Stomach (tissue), 9 donors: ENCODE measurements around the gene P2RY12. TPM values are rescaled to one million over a fixed set of nuclear protein-coding genes. Genes with fewer than 3 reads are reported as not detected.

Experiments used
- DNase-seq, 2 donors: peaks; one replicate each; pipeline versions ENCODE4 v3.0.0 to v3.0.0-alpha.2; 2013 to 2019
- H3K27ac ChIP-seq, 5 donors: fragments of 200-600 bp in 4 of 5; sonication (generic) in 4 of 5; one replicate each; pipeline ENCODE4 v1.5.1; 2013 to 2019; ENCODE audit warnings: mild to moderate bottlenecking in 1 of 5, moderate library complexity in 1 of 5
- H3K27me3 ChIP-seq, 3 donors: fragments of 200-600 bp; sonication (generic); one replicate each; pipeline ENCODE4 v1.5.1; 2017 to 2019; ENCODE audit warnings: mixed run types in 1 of 3
- H3K36me3 ChIP-seq, 4 donors: fragments of 200-600 bp; sonication (generic); 1 replicate in 3 of 4; 2 replicates in 1 of 4; pipeline ENCODE4 v1.5.1; 2016 to 2019
- H3K4me1 ChIP-seq, 4 donors: fragments of 200-600 bp; sonication (generic); one replicate each; pipeline ENCODE4 v1.5.1; 2016 to 2019
- H3K4me3 ChIP-seq, 4 donors: fragments of 200-600 bp; sonication (generic) in 3 of 4; one replicate each; pipeline ENCODE4 v1.5.1; 2016 to 2019; ENCODE audit warnings: mild to moderate bottlenecking in 1 of 4
- H3K9me3 ChIP-seq, 4 donors: fragments of 200-600 bp; sonication (generic); one replicate each; pipeline ENCODE4 v1.5.1; 2016 to 2019
- EP300 ChIP-seq: sonication (generic); formaldehyde crosslinking; IDR thresholded peaks from one replicate; pipeline ENCODE4 v1.6.1; 2017; ENCODE audit warnings: antibody characterized with exemption
- POLR2A ChIP-seq, 4 donors: fragments of 450-650 bp; IDR thresholded peaks; one replicate each; pipeline ENCODE4 v1.6.1; 2016; ENCODE audit warnings: antibody characterized with exemption in 4 of 4, control low read depth in 2 of 4, mild to moderate bottlenecking in 1 of 4, moderate library complexity in 1 of 4
- POLR2AphosphoS5 ChIP-seq, 3 donors: sonication (generic); formaldehyde crosslinking; IDR thresholded peaks; one replicate each; pipeline ENCODE4 v1.6.1; 2016; ENCODE audit warnings: antibody characterized with exemption in 3 of 3
- WGBS, 5 donors: extraction: QIAGEN DNeasy Blood & Tissue Kit in 3 of 5; methylation state at CpG; one replicate each; pipeline versions ENCODE4 v1.1.5 to v1.1.7; 2013 to 2018; 5-methylcytosine and 5-hydroxymethylcytosine counted together
- intact Hi-C: fragments of 100-400 bp; cut with DNase I; formaldehyde crosslinking; loops from one replicate; pipeline ENCODE4 v1.15.1; 2023; ENCODE audit warnings: low total_unique reads
- polyA plus RNA-seq, 3 donors: library from polyadenylated mRNA; stranded (reverse); fragments of 200-250 nt; gene quantifications; one replicate each; pipeline ENCODE4 v1.2.3, GENCODE V29; 2013
- total RNA-seq, 5 donors: library from RNA; depleted of rRNA; stranded (reverse); fragments of >200 nt; gene quantifications; one replicate each; pipeline versions ENCODE4 v1.1.0 to v1.2.3, GENCODE V29; 2014 to 2016
- TF ChIP-seq, protein P1 (sequence below), 7 experiments: fragments of 450-650 bp in 4 of 7; fragments of 200-600 bp in 3 of 7; sonication (generic) in 3 of 7; IDR thresholded peaks; one replicate each; pipeline ENCODE4 v1.5.1; 2016 to 2019; ENCODE audit warnings: antibody characterized with exemption in 7 of 7, control low read depth in 2 of 7, mild to moderate bottlenecking in 1 of 7
- donor health status: healthy with polysubstance abuse.
- donor health status: Bipolar disorder and iron deficiency.
- donor health status: healthy.

The P2RY12 gene
- total and polyA plus RNA-seq, 8 donors: 0.40 to 4.8 (median 0.46) TPM; not detected in 3

DNA sequence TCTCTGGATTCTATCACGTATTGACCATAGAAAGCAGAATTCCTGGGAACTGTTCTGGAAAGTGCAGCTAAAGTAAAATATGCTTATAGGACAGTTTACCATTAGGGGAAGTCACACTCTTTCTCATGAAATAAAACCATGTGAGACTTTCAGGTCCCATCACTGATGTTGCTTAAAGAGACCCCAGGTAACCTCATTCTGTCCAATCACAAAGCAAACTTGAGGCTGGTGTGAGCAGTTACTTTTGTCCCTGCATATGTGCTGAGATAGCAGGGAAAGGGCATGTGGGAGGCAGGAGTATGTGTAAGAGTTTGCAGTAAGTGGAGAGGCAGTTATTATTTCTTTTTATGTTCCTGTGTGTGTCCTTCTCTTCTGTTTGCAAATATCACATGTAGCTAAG is 84.0 kb downstream of the P2RY12 start:
- Histone ChIP-seq H3K27ac (no peak overlapping the region), H3K9me3 (no peaks in the 10 kb centered on the region), H3K27me3 (no peaks in the 10 kb centered on the region), H3K4me3 (no peak overlapping the region), H3K4me1 (peaks cover 7 to 13% (median 9%) of the 10 kb centered on the region in 4 donors), H3K36me3 (no peaks in the 10 kb centered on the region)
- DNase-seq: no peak
- intact Hi-C loops: no loop called here
- 81 to 94% (median 92%) methylated on average over 1 of the region's 1 CpG for WGBS, 5 donors
- TF ChIP-seq, protein P1, sequence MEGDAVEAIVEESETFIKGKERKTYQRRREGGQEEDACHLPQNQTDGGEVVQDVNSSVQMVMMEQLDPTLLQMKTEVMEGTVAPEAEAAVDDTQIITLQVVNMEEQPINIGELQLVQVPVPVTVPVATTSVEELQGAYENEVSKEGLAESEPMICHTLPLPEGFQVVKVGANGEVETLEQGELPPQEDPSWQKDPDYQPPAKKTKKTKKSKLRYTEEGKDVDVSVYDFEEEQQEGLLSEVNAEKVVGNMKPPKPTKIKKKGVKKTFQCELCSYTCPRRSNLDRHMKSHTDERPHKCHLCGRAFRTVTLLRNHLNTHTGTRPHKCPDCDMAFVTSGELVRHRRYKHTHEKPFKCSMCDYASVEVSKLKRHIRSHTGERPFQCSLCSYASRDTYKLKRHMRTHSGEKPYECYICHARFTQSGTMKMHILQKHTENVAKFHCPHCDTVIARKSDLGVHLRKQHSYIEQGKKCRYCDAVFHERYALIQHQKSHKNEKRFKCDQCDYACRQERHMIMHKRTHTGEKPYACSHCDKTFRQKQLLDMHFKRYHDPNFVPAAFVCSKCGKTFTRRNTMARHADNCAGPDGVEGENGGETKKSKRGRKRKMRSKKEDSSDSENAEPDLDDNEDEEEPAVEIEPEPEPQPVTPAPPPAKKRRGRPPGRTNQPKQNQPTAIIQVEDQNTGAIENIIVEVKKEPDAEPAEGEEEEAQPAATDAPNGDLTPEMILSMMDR (IDR thresholded peaks at IDR 0.05): no peak
- TF ChIP-seq EP300 (no peak), POLR2AphosphoS5 (IDR thresholded peaks at IDR 0.05) (no peak), POLR2A (IDR thresholded peaks at IDR 0.05) (no peak)

- H3K4me1 ChIP-seq: no peaks in the 10 kb centered on the region
These were observed 85.5 kb downstream of the P2RY12 start for GRCh38 chr3:151299006-151299405.

DNA sequence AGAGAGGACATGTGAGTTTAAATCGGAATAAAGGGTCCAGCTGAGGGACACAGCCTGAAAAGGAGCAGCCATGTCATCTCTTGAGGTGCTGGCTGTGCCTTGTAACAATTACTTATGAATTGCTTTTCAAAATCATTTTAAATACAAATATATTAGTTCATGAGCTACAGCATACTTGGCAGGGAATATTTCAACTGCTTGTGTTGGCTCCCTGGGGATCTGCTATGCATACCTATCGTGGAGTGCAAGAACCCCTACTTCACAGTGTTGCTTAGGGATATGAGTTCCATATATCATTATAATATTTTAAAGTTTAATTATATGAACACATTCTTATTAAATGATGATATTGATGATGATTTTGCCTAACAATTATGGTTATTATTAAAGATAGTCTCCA is 87.1 kb downstream of the P2RY12 start:
- no peak overlapping the region for H3K4me3 ChIP-seq
- no peak overlapping the region for H3K27ac ChIP-seq
- H3K4me1 ChIP-seq: no peaks in the 10 kb centered on the region
- intact Hi-C loops: no loop called here
- no peaks in the 10 kb centered on the region for H3K36me3 ChIP-seq
- TF ChIP-seq, protein P1 (IDR thresholded peaks at IDR 0.05): no peak
- TF ChIP-seq EP300: no peak
- TF ChIP-seq POLR2AphosphoS5 (IDR thresholded peaks at IDR 0.05): no peak
- TF ChIP-seq POLR2A (IDR thresholded peaks at IDR 0.05): no peak
- H3K9me3 ChIP-seq: no peaks in the 10 kb centered on the region
- no peak for DNase-seq
- WGBS, 5 donors: 45 to 71% (median 69%) methylated on average over 2 of the region's 2 CpGs
- no peaks in the 10 kb centered on the region for H3K27me3 ChIP-seq

More at GRCh38 chr3:151299006-151299405, 85.5 kb downstream of the P2RY12 start:
- intact Hi-C loops: no loop called here
- TF ChIP-seq POLR2A (IDR thresholded peaks at IDR 0.05): no peak
- TF ChIP-seq EP300: no peak
- TF ChIP-seq, protein P1 (IDR thresholded peaks at IDR 0.05): no peak
- no peak for TF ChIP-seq POLR2AphosphoS5 (IDR thresholded peaks at IDR 0.05)
- DNase-seq: no peak
- no peaks in the 10 kb centered on the region for H3K36me3 ChIP-seq
- no peak overlapping the region for H3K27ac ChIP-seq
- WGBS, 5 donors: 71 to 94% (median 88%) methylated on average over 2 of the region's 2 CpGs
- H3K9me3 ChIP-seq: no peaks in the 10 kb centered on the region
- no peak overlapping the region for H3K4me3 ChIP-seq
- H3K27me3 ChIP-seq: no peaks in the 10 kb centered on the region

DNA sequence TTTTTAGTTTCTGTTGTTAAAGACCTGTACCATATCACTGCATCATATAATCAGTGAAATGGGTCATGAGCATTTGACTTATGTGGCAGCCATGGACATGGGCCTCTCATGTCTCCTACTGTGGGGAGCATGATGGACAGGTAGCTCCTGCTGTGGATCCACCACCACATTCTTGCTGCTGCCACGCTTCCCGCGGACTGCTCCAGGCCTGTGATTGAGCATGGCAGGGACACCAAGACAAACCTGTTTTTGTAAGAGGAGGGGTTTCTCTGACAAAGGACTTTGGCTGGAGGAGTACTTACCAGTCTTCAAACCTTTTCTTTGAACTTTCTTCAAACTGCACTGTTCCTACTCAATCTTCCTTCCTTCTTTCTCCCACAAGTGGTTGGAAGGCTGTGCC is 88.3 kb downstream of the P2RY12 start:
- TF ChIP-seq, protein P1 (IDR thresholded peaks at IDR 0.05): no peak
- no peak for TF ChIP-seq POLR2A (IDR thresholded peaks at IDR 0.05)
- TF ChIP-seq EP300: no peak
- no peak for TF ChIP-seq POLR2AphosphoS5 (IDR thresholded peaks at IDR 0.05)
- Histone ChIP-seq H3K36me3 (no peaks in the 10 kb centered on the region), H3K4me3 (no peak overlapping the region), H3K4me1 (no peaks in the 10 kb centered on the region), H3K9me3 (no peaks in the 10 kb centered on the region), H3K27ac (no peak overlapping the region), H3K27me3 (no peaks in the 10 kb centered on the region)
- WGBS, 5 donors: 86 to 98% (median 95%) methylated on average over 3 of the region's 3 CpGs
- no peak for DNase-seq
- intact Hi-C loops: no loop called here
